NCI-H1417 treated with DMSO at 0.1 percent for 48 hours (cell line): Measurements from ENCODE around the gene ZNG1F.
"Not testable (repeated sequence)": the region's sequence is repeated elsewhere in the genome, so short reads cannot be mapped to it uniquely, and the experiment has no call there.

Experiments used
- DNase-seq: peaks from one replicate; lab custom pipeline; 2025; lab: John Stamatoyannopoulos, UW

ZNG1F gene

DNA sequence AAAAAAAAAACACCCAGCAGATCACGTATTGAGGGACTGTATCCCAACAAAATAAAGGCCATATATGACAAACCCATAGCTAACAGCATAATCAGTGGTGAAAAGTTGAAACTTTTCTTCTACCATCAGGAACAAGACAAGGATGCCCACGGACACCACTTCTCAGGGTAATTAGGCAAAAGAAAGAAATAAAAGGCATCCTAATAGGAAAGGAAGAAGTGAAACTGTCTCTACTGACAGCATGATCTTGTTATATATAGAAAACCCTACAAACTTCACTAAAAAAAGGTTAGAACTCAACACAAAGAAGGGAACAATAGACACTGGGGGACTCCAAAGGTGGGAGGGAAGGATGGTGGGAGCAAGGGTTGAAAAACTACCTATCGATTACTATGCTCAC, 102.9 kb downstream of the ZNG1F start:
- not testable (repeated sequence) for DNase-seq

DNA sequence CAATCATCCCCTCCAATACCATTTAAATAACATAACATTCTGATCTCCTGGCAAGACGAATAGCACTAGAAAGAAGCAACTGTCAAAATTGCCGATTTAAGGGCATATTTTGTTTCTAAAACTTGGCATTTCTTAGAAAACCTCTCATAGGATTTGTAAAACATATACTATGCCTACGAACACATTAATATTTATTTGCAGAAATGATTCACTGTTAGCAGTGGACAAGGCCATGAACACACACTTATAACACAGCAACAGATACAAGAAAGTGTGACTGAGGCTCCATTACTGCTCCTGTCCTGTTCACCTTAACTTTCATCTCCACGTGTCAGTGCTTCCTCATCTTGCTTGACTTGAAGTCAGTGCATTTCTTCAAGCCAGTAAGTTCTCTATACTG, 106.8 kb downstream of the ZNG1F start:
- not testable (repeated sequence) for DNase-seq
